Prostate gland (tissue), 2 donors: ENCODE results near the gene PDE6C.

ENCODE experiments used
- POLR2A ChIP-seq: fragments of 450-650 bp; IDR thresholded peaks from one replicate; pipeline ENCODE4 v1.6.1; 2016; ENCODE audit warnings: antibody characterized with exemption, mild to moderate bottlenecking
- POLR2AphosphoS5 ChIP-seq: sonication (generic); formaldehyde crosslinking; IDR thresholded peaks from one replicate; pipeline ENCODE4 v1.6.1; 2017; ENCODE audit warnings: antibody characterized with exemption
- TF ChIP-seq, protein P1 (sequence below), 4 experiments: fragments of 200-600 bp in 2 of 4; fragments of 450-650 bp in 2 of 4; sonication (generic) in 2 of 4; IDR thresholded peaks; 1 replicate in 3 of 4; 2 replicates in 1 of 4; pipeline ENCODE4 v1.5.1; 2016 to 2019; ENCODE audit warnings: antibody characterized with exemption in 4 of 4, mild to moderate bottlenecking in 2 of 4, moderate library complexity in 2 of 4

DNA sequence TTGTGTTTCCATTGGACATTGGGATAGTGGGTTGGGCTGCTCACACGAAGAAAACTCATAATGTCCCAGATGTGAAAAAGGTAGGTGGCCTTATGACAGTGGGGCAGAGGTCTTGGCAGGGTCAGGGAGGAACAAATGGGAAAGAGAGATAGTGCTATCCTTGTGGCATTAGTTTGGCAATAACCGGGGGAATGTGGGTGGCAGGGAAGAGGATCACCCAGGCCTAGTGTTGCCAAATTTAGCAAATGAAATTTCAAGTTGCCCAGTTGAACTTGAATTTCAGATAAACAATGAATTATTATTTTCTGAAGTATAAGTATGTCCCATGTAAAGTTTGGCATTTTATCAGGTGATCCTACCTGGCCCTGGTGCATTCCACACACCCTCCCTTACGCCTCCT, 789 bp downstream of the PDE6C start:
- TF ChIP-seq, protein P1, sequence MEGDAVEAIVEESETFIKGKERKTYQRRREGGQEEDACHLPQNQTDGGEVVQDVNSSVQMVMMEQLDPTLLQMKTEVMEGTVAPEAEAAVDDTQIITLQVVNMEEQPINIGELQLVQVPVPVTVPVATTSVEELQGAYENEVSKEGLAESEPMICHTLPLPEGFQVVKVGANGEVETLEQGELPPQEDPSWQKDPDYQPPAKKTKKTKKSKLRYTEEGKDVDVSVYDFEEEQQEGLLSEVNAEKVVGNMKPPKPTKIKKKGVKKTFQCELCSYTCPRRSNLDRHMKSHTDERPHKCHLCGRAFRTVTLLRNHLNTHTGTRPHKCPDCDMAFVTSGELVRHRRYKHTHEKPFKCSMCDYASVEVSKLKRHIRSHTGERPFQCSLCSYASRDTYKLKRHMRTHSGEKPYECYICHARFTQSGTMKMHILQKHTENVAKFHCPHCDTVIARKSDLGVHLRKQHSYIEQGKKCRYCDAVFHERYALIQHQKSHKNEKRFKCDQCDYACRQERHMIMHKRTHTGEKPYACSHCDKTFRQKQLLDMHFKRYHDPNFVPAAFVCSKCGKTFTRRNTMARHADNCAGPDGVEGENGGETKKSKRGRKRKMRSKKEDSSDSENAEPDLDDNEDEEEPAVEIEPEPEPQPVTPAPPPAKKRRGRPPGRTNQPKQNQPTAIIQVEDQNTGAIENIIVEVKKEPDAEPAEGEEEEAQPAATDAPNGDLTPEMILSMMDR (IDR thresholded peaks at IDR 0.05), result no peak
- TF ChIP-seq POLR2A (no peak), POLR2AphosphoS5 (no peak)
